SJSA1 (cell line): ENCODE data around the gene CDK14. TPM values are rescaled to one million over a fixed set of nuclear protein-coding genes. Genes with fewer than 3 reads are reported as not detected.

Experiments
- DNase-seq, 2 experiments: peaks; one replicate each; pipeline ENCODE4 v3.0.0-alpha.2; 2015 to 2020; ENCODE audit warnings: low spot score in 2 of 2, low read depth in 1 of 2
- H3K27ac ChIP-seq: fragments of 250-450 bp; sonication (Bioruptor Pico); 2 replicates; pipeline ENCODE4 v1.5.1; 2020; ENCODE audit warnings: mild to moderate bottlenecking, moderate library complexity
- H3K27me3 ChIP-seq: fragments of 250-450 bp; sonication (Bioruptor Pico); replicated peaks from 2 replicates; pipeline ENCODE4 v1.5.1; 2020; ENCODE audit warnings: mild to moderate bottlenecking, moderate library complexity
- H3K36me3 ChIP-seq: fragments of 250-450 bp; sonication (Bioruptor Pico); 2 replicates; pipeline ENCODE4 v1.5.1; 2020; ENCODE audit warnings: mild to moderate bottlenecking
- H3K4me1 ChIP-seq: fragments of 250-450 bp; sonication (Bioruptor Pico); replicated peaks from 2 replicates; pipeline ENCODE4 v1.6.1; 2021; ENCODE audit warnings: mild to moderate bottlenecking
- H3K4me3 ChIP-seq: fragments of 250-450 bp; sonication (Bioruptor Pico); 2 replicates; pipeline ENCODE4 v1.5.1; 2020; ENCODE audit warnings: mild to moderate bottlenecking
- H3K9me3 ChIP-seq: fragments of 250-450 bp; sonication (Bioruptor Pico); replicated peaks from 2 replicates; pipeline ENCODE4 v1.5.1; 2020; ENCODE audit warnings: mild to moderate bottlenecking
- total RNA-seq: library from RNA; depleted of rRNA; stranded (reverse); fragments of >200 nt; shearing (Covaris generic); gene quantifications from 2 replicates; pipeline ENCODE4 v1.2.3, GENCODE V29; 2014; rRNA removed

CDK14 gene
- total RNA-seq, result 17.9 and 20.8 TPM in 2 replicates

GRCh38 chr7:90595801-90596670, at the start of gene CDK14:
Gene CDK14, plus strand, starts transcription at chr7:90596321. Its CDS starts 307 bp downstream, at chr7:90596628.
- Histone ChIP-seq H3K4me1 (peaks cover 24% of the 10 kb centered on the region), H3K4me3 (peak within 1 kb of the TSS; percentile 87), H3K27ac (peak within 1 kb of the TSS; percentile 76), H3K36me3 (peaks cover 6% of the 10 kb centered on the region), H3K9me3 (no peaks in the 10 kb centered on the region), H3K27me3 (no peaks in the 10 kb centered on the region)
- peak; percentile 81 to 83 for DNase-seq

- Histone ChIP-seq H3K9me3 (no peaks in the 10 kb centered on the region), H3K4me3 (no peak overlapping the region), H3K27ac (no peak overlapping the region), H3K4me1 (no peaks in the 10 kb centered on the region; the same call in 1 of the 2 replicates), H3K36me3 (no peaks in the 10 kb centered on the region), H3K27me3 (0 out of 2 replicates have a peak, but pooled peaks cover 3% of the 10 kb centered on the region)
- no peak for DNase-seq
Observed at GRCh38 chr7:90551036-90551435, 45.1 kb upstream of the CDK14 start.

GRCh38 chr7:90552521-90552920, 43.6 kb upstream of the CDK14 start:
- H3K9me3 ChIP-seq, result no peaks in the 10 kb centered on the region
- DNase-seq, result peak in 1 of 2 experiments; percentile 11

GRCh38 chr7:90560730-90561129, 35.4 kb upstream of the CDK14 start:
- H3K4me1 ChIP-seq, result no peaks in the 10 kb centered on the region
- no peak overlapping the region for H3K4me3 ChIP-seq
- H3K27me3 ChIP-seq, result no peaks in the 10 kb centered on the region
- no peak overlapping the region for H3K27ac ChIP-seq
- no peak for DNase-seq
- no peaks in the 10 kb centered on the region for H3K36me3 ChIP-seq
- no peaks in the 10 kb centered on the region for H3K9me3 ChIP-seq

More at GRCh38 chr7:90552521-90552920, 43.6 kb upstream of the CDK14 start:
- Histone ChIP-seq H3K27ac (no peak overlapping the region), H3K4me1 (no peaks in the 10 kb centered on the region; the same call in 1 of the 2 replicates), H3K4me3 (no peak overlapping the region), H3K36me3 (no peaks in the 10 kb centered on the region), H3K27me3 (0 out of 2 replicates have a peak, but pooled peaks cover 3% of the 10 kb centered on the region)

- no peaks in the 10 kb centered on the region for H3K27me3 ChIP-seq
- DNase-seq, result no peak
- no peak overlapping the region for H3K27ac ChIP-seq
- H3K4me1 ChIP-seq, result no peaks in the 10 kb centered on the region
- no peaks in the 10 kb centered on the region for H3K36me3 ChIP-seq
- no peaks in the 10 kb centered on the region for H3K9me3 ChIP-seq
- H3K4me3 ChIP-seq, result no peak overlapping the region
Observed at GRCh38 chr7:90563286-90563685, 32.8 kb upstream of the CDK14 start.

- no peak for DNase-seq
- no peaks in the 10 kb centered on the region for H3K36me3 ChIP-seq
- H3K27ac ChIP-seq, result no peak overlapping the region
- H3K4me3 ChIP-seq, result no peak overlapping the region
- no peaks in the 10 kb centered on the region for H3K9me3 ChIP-seq
- no peaks in the 10 kb centered on the region for H3K4me1 ChIP-seq
- no peaks in the 10 kb centered on the region for H3K27me3 ChIP-seq
Observed at GRCh38 chr7:90564455-90564854, 31.7 kb upstream of the CDK14 start.

- Histone ChIP-seq H3K4me3 (no peak overlapping the region), H3K36me3 (no peaks in the 10 kb centered on the region), H3K27ac (no peak overlapping the region), H3K9me3 (no peaks in the 10 kb centered on the region), H3K4me1 (no peaks in the 10 kb centered on the region), H3K27me3 (0 out of 2 replicates have a peak, but pooled peaks cover 3% of the 10 kb centered on the region)
- no peak for DNase-seq
Observed at GRCh38 chr7:90568213-90568612, 27.9 kb upstream of the CDK14 start.

- Histone ChIP-seq H3K4me3 (no peak overlapping the region), H3K27me3 (0 out of 2 replicates have a peak, but pooled peaks cover 3% of the 10 kb centered on the region), H3K36me3 (no peaks in the 10 kb centered on the region), H3K4me1 (no peaks in the 10 kb centered on the region), H3K27ac (no peak overlapping the region), H3K9me3 (no peaks in the 10 kb centered on the region)
- DNase-seq, result no peak
Observed at GRCh38 chr7:90569368-90569767, 26.8 kb upstream of the CDK14 start.

DNA sequence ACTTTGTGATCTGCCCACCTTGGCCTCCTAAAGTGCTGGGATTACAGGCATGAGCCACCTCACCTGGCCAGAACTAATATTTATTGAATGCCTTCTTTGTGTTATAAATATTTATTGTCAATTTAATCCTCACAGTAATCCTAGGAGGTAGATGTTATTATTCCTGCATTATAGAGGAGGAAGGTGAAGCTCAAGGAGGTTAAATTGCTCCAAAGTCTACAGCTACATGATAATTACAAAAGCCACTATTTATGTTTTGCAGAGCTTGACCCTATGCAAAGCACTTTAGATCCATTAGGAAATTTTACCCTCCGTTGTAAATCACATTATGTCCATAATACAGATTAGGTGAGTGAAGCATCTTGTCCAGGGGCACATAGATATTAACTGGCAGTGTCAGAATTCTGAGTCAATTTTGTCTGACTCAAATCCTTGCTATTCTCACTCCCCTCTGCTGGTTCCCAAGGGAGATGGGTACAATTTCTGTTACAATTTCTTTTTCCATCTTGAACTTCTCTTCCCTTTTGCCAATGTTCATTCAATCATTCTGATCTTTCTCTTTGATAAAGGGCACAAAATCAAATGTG, 25.7 kb upstream of the CDK14 start:
- H3K4me1 ChIP-seq, result no peaks in the 10 kb centered on the region
- H3K9me3 ChIP-seq, result no peaks in the 10 kb centered on the region
- 0 out of 2 replicates have a peak, but pooled peaks cover 3% of the 10 kb centered on the region for H3K27me3 ChIP-seq
- DNase-seq, result no peak
- no peaks in the 10 kb centered on the region for H3K36me3 ChIP-seq
- no peak overlapping the region for H3K4me3 ChIP-seq
- no peak overlapping the region for H3K27ac ChIP-seq

DNA sequence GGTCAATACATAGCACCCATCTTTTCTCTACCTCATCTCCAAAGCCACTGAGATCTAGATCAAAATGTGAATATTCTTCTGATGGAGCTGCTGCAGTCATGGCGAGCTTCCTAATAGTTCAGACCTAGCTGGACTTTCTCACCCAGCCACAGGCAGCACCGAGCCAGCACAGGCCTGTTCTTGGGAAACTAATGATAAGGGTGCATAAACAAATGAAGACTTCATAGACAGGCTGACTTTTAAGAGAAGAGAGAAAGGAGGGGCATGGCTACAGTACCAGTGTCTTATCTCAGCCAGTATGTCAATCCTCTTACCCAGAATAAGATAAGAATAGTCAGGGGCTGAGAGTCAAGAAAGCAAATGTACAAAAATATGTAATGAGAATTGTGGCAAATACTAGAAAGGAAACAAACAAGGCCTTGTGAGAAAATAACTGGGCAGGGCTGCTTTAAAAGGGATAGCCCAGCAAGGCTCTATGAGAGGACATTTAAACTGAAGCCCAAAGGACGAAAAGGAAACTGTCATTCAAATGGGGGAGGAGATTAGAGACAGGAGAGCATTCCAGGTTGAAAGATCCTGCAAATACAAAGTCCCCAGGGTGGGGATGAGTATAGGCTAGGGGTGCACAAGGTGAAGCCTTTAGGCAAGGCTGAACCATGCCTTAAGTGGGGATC, 21.8 kb upstream of the CDK14 start:
- H3K4me1 ChIP-seq, result peaks cover under 1% of the 10 kb centered on the region; the same call in 1 of the 2 replicates
- H3K36me3 ChIP-seq, result no peaks in the 10 kb centered on the region
- DNase-seq, result no peak

GRCh38 chr7:90574820-90575187, 21.3 kb upstream of the CDK14 start:
- no peak for DNase-seq
- Histone ChIP-seq H3K4me3 (no peak overlapping the region), H3K4me1 (peaks cover 6% of the 10 kb centered on the region), H3K9me3 (no peaks in the 10 kb centered on the region), H3K36me3 (no peaks in the 10 kb centered on the region), H3K27me3 (0 out of 2 replicates have a peak, but pooled peaks cover 3% of the 10 kb centered on the region), H3K27ac (no peak overlapping the region)

More for the DNA sequence above, 21.8 kb upstream of the CDK14 start:
- H3K27ac ChIP-seq, result no peak overlapping the region
- H3K4me3 ChIP-seq, result no peak overlapping the region
- no peaks in the 10 kb centered on the region for H3K9me3 ChIP-seq
- 0 out of 2 replicates have a peak, but pooled peaks cover 3% of the 10 kb centered on the region for H3K27me3 ChIP-seq

- Histone ChIP-seq H3K9me3 (no peaks in the 10 kb centered on the region), H3K27me3 (no peaks in the 10 kb centered on the region), H3K36me3 (no peaks in the 10 kb centered on the region), H3K4me1 (peaks cover 11% of the 10 kb centered on the region), H3K4me3 (no peak overlapping the region), H3K27ac (no peak overlapping the region)
- peak in 1 of 2 experiments; percentile 47 for DNase-seq
Observed at GRCh38 chr7:90579181-90579688, 16.9 kb upstream of the CDK14 start.

DNA sequence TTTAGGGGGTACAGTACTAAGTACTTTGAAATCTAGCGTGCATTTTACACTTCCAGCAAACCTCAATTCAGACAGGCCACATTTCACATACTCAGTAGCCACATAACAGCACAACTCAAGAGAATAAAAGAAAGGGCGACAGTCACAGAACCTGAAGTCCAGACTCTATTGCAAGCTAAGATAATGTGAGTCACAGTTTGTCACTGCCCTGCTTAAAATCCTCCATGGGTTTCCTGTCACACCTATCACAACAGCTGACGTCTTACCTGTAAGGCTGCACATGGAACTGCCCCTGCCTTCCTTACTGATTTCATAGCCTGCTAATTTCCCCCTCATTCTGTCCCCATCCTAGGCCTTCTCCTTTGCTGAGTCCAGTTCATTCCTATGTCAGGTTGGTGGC, 16.1 kb upstream of the CDK14 start:
- no peak for DNase-seq
- no peaks in the 10 kb centered on the region for H3K9me3 ChIP-seq
- H3K4me1 ChIP-seq, result peaks cover 11% of the 10 kb centered on the region
- H3K4me3 ChIP-seq, result no peak overlapping the region
- no peaks in the 10 kb centered on the region for H3K27me3 ChIP-seq
- no peaks in the 10 kb centered on the region for H3K36me3 ChIP-seq
- no peak overlapping the region for H3K27ac ChIP-seq
